Measurements from ENCODE around the gene MAP3K15. TPM values are rescaled to one million over a fixed set of nuclear protein-coding genes. Genes with fewer than 3 reads are reported as not detected.

MAP3K15 gene
- total RNA-seq, 2 experiments from 2014 or later, result 0.27 to 0.32 TPM

Other genes with a start within 250 kb of the MAP3K15 start
- 100 to 1,000 TPM; 291 to 293 TPM for gene PDHA1, start 171.6 kb downstream of the MAP3K15 start, total RNA-seq